ENCODE results near the gene COL28A1.

GRCh38 chr7:7495171-7495570, 40.5 kb downstream of the COL28A1 start:
- TF ChIP-seq CTCF (conservative IDR thresholded peaks at IDR 0.05; ENCODE audit: low read depth in 2 of 2) (no peak), EZH2 (IDR thresholded peaks at IDR 0.05; ENCODE audit: low read depth, unreplicated experiment) (no peak), POLR2AphosphoS5 (IDR thresholded peaks at IDR 0.05; ENCODE audit: low read depth) (no peak), EZH2phosphoT487 (IDR thresholded peaks at IDR 0.05; ENCODE audit: unreplicated experiment) (no peak), ZNF114 (CRISPR knock-in tag; IDR thresholded peaks at IDR 0.05) (no peak), REST (IDR thresholded peaks at IDR 0.05; ENCODE audit: unreplicated experiment) (no peak), JUNB (IDR thresholded peaks at IDR 0.05; ENCODE audit: unreplicated experiment) (no peak), NANOG (IDR thresholded peaks at IDR 0.05; ENCODE audit: borderline replicate concordance) (no peak), ZNF331 (CRISPR knock-in tag; IDR thresholded peaks at IDR 0.05; ENCODE audit: low read depth) (no peak), ETS1 (IDR thresholded peaks at IDR 0.05) (no peak)
